Astrocyte of the cerebellum (primary cell): ENCODE results near the gene CX3CL1.

Experiments
- DNase-seq: peaks from one replicate; pipeline ENCODE4 v3.0.0-alpha.2; 2011; ENCODE audit warnings: low read depth
- H3K4me3 ChIP-seq: 2 replicates; pipeline ENCODE4 v1.5.1; 2011; ENCODE audit warnings: mild to moderate bottlenecking, low read depth, low read length, moderate library complexity
- CTCF ChIP-seq: IDR thresholded peaks from 2 replicates; pipeline ENCODE4 v1.5.1; 2012; ENCODE audit warnings: low read length, low read depth, moderate library complexity, mild to moderate bottlenecking; ENCODE audit errors: missing control alignments
- in situ Hi-C: cut with HindIII; loops from 2 replicates; pipeline ENCODE4 v1.10.0; 2017; ENCODE audit warnings: low sequenced_read_pairs

CX3CL1 gene

DNA sequence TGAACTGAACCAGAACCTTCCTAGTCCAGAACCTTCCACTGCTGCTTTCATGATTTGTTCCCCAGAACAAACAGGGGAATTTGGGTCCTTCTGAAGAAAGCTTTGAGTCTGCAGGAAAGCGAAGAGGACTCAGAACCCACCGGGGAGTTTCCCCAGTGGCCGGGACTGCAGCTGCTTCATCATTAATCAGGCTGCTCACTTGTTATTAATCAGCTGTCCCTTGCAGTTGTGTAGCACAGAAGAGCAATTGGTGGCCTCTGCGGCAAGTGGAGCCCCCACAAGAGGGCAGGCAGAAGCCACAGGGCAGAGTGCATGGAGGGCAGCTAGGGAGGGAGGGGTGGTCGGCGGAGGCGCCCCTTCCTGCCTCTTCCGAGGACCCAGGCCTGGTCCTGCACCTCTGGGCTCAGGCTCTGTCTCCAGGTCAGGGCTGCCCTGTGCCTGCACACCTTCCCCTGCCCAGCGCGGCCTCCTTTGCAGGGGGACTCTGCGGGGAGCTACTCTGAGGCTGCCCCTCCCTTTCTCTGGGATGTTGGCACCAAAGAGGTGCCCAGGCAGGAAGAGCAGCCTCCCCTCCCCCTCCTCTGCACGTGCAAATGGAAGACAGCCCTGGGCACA, 39.2 kb downstream of the CX3CL1 start:
- in situ Hi-C loops: loop anchor here (10.0 kb wide), 2 partner anchors 87 to 117 kb away; no protein-coding TSS in a partner anchor
- no peak for DNase-seq
- TF ChIP-seq CTCF: no peak
- H3K4me3 ChIP-seq: no peak overlapping the region

DNA sequence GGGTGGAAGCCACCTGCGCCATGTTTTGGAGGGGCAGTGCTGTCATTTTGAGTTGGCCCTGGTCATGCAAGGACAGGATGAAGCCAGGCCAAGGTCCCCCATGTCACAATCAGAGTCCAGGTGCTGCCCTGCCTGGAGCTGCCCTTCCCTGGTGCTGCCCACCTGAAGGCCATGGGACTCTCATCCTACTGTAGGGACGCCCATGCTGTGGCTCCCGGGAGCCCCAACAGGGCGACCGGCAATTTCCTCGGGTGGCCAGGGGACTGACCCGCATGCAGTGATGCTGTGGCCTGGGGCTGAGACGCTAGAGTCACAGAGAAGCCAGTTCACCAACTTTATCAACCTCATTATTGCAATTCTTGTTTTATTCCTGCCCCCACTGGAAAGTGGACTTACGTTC, 40.3 kb downstream of the CX3CL1 start:
- H3K4me3 ChIP-seq: no peak overlapping the region
- no peak for DNase-seq
- in situ Hi-C loops: loop anchor here (10.0 kb wide), 2 partner anchors 88 to 118 kb away; no protein-coding TSS in a partner anchor
- no peak for TF ChIP-seq CTCF

DNA sequence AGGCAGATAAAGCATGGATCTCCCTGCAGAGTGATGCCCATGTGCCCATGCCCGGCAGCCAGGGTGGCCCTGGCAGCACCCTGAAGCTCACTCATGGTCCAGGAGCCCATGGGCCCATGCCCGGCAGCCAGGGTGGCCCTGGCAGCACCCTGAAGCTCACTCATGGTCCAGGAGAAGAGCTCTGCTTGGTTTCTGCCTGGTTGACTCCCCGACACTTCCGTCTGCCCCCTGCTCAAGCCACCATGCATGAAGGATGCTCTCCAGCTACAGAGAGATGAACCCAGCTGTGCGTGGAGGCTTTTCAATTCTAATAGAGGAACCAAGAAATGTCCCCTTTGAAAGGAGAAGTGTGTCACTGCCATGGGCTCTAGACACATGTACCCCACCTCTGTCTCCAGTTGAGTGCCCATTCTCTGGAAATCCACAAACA, 41.0 kb downstream of the CX3CL1 start:
- no peak for TF ChIP-seq CTCF
- H3K4me3 ChIP-seq: no peak overlapping the region
- no peak for DNase-seq
- in situ Hi-C loops: loop anchor here (10.0 kb wide), 2 partner anchors 89 to 119 kb away; no protein-coding TSS in a partner anchor

DNA sequence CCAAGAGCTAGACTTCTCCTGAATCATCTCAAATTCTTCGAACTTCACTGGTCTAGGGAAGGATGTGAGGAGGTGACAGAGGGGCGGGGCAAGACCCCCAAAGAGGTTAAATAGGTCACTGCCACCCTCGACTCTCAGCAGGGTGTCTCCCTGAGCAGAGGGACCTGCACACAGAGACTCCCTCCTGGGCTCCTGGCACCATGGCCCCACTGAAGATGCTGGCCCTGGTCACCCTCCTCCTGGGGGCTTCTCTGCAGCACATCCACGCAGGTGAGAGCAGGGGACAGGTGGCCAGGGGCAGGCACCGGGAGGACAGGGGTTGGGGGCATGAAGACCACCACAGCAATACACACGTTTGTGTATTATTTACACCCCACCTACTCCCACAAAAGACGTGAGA, 41.4 kb downstream of the CX3CL1 start:
- in situ Hi-C loops: loop anchor here (10.0 kb wide), 2 partner anchors 89 to 119 kb away; no protein-coding TSS in a partner anchor
- no peak for DNase-seq
- TF ChIP-seq CTCF: no peak
- no peak overlapping the region for H3K4me3 ChIP-seq

- in situ Hi-C loops: loop anchor here (5.0 to 10.0 kb wide), 4 partner anchors 91 to 234 kb away; no protein-coding TSS in a partner anchor
- H3K4me3 ChIP-seq: no peak overlapping the region
- DNase-seq: no peak
- TF ChIP-seq CTCF: no peak
Observed at GRCh38 chr16:57416084-57416483, 43.8 kb downstream of the CX3CL1 start.

DNA sequence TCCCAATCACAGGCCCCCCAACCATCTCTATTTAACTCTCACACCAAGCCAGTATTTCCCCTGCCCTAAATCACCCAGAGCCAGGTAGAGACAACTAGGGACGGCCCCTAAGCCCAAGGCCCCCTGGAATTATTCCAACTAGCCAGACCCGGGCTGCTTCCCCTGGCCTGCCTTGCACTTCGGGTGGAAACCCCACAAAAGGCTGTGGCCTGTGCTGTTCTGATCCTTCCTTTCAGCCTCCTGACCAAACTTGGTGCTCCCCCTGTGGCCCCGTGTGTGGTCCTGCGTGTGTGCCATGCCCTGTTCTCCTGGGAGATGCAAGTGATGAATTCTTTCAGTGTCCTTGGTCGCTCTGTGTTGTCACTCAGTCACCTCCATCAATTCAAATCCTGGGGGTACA, 47.2 kb downstream of the CX3CL1 start:
- in situ Hi-C loops: loop anchor here (5.0 to 10.0 kb wide), 4 partner anchors 88 to 237 kb away; no protein-coding TSS in a partner anchor
- no peak for TF ChIP-seq CTCF
- DNase-seq: no peak
- no peak overlapping the region for H3K4me3 ChIP-seq
